ENCODE results near the gene TAF1B.

TAF1B gene

GRCh38 chr2:9972621-9973479 is 129.6 kb downstream of the TAF1B start:
- DNase-seq: no peak
- TF ChIP-seq POLR2A (IDR thresholded peaks at IDR 0.05; ENCODE audit: low read length) (no peak), GATA1 (IDR thresholded peaks at IDR 0.05; ENCODE audit: low read depth, low read length) (no peak)

GRCh38 chr2:9973690-9974089 is 130.4 kb downstream of the TAF1B start:
- no peak for TF ChIP-seq GATA1 (IDR thresholded peaks at IDR 0.05; ENCODE audit: low read depth, low read length)
- no peak for TF ChIP-seq POLR2A (IDR thresholded peaks at IDR 0.05; ENCODE audit: low read length)

GRCh38 chr2:9974343-9974742 is 131.1 kb downstream of the TAF1B start:
- no peak for DNase-seq
- TF ChIP-seq POLR2A (IDR thresholded peaks at IDR 0.05; ENCODE audit: low read length) (no peak), GATA1 (IDR thresholded peaks at IDR 0.05; ENCODE audit: low read depth, low read length) (no peak)

More at GRCh38 chr2:9973690-9974089, 130.4 kb downstream of the TAF1B start:
- no peak for DNase-seq

- TF ChIP-seq GATA1 (IDR thresholded peaks at IDR 0.05; ENCODE audit: low read depth, low read length): no peak
- TF ChIP-seq POLR2A (IDR thresholded peaks at IDR 0.05; ENCODE audit: low read length): no peak
- no peak for DNase-seq
Observed at GRCh38 chr2:9975328-9975727, 132.1 kb downstream of the TAF1B start.

GRCh38 chr2:9975805-9976447 is 132.7 kb downstream of the TAF1B start:
- no peak for TF ChIP-seq POLR2A (IDR thresholded peaks at IDR 0.05; ENCODE audit: low read length)
- no peak for TF ChIP-seq GATA1 (IDR thresholded peaks at IDR 0.05; ENCODE audit: low read depth, low read length)
- DNase-seq: peak; percentile 12 to 64

- DNase-seq: no peak
- no peak for TF ChIP-seq GATA1 (IDR thresholded peaks at IDR 0.05; ENCODE audit: low read depth, low read length)
- no peak for TF ChIP-seq POLR2A (IDR thresholded peaks at IDR 0.05; ENCODE audit: low read length)
Observed at GRCh38 chr2:9979977-9980376, 136.7 kb downstream of the TAF1B start.

- TF ChIP-seq POLR2A (IDR thresholded peaks at IDR 0.05; ENCODE audit: low read length) (no peak), GATA1 (IDR thresholded peaks at IDR 0.05; ENCODE audit: low read depth, low read length) (no peak)
Observed at GRCh38 chr2:9980520-9980919, 137.2 kb downstream of the TAF1B start.

GRCh38 chr2:9981655-9982054 is 138.4 kb downstream of the TAF1B start:
- no peak for DNase-seq
- TF ChIP-seq GATA1 (IDR thresholded peaks at IDR 0.05; ENCODE audit: low read depth, low read length) (no peak), POLR2A (IDR thresholded peaks at IDR 0.05; ENCODE audit: low read length) (no peak)

More at GRCh38 chr2:9980520-9980919, 137.2 kb downstream of the TAF1B start:
- DNase-seq: no peak

- TF ChIP-seq POLR2A (IDR thresholded peaks at IDR 0.05; ENCODE audit: low read length) (no peak), GATA1 (IDR thresholded peaks at IDR 0.05; ENCODE audit: low read depth, low read length) (no peak)
Observed at GRCh38 chr2:9982248-9982647, 139.0 kb downstream of the TAF1B start.

GRCh38 chr2:9982891-9983290 is 139.6 kb downstream of the TAF1B start:
- DNase-seq: no peak
- TF ChIP-seq POLR2A (IDR thresholded peaks at IDR 0.05; ENCODE audit: low read length): no peak
- TF ChIP-seq GATA1 (IDR thresholded peaks at IDR 0.05; ENCODE audit: low read depth, low read length): no peak

More at GRCh38 chr2:9982248-9982647, 139.0 kb downstream of the TAF1B start:
- no peak for DNase-seq

GRCh38 chr2:9983401-9984216 is 140.3 kb downstream of the TAF1B start:
- no peak for DNase-seq
- TF ChIP-seq GATA1 (IDR thresholded peaks at IDR 0.05; ENCODE audit: low read depth, low read length): no peak
- no peak for TF ChIP-seq POLR2A (IDR thresholded peaks at IDR 0.05; ENCODE audit: low read length)

Measured in erythroblast (primary cell).